GM18520 (cell line): ENCODE measurements around the gene MVP.
"Not testable (repeated sequence)": the region's sequence is repeated elsewhere in the genome, so short reads cannot be mapped to it uniquely, and the experiment has no call there.

Experiments
- ATAC-seq: cut with Tn5 transposase; IDR thresholded peaks from one replicate; pipeline ENCODE4 v1.9.1; 2021; ENCODE audit not compliant: unreplicated experiment

The MVP gene

DNA sequence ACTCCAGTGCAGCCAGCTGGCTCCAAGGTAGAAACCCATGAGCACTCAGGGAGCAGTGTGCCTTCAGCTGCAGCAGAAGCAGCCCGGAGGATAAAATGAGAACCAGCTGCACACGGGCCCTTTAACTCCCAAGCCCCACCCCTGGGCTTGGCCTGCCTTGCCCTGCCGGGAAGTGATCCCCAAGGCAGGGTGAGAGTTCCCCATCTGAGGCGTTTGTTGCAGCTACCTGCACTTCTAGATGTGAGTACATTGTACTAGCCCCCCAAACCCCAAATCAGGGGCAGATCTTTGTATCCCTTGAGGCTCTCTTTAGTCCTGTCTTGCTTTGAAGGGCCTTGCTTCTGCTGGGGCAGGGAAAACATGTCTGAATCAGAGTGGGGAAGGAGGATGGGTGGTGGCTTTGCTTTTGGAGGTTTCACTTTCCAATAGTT is at the start of gene MVP:
Gene MVP (plus strand): TSS at position 192 of the 431 bp plus-strand sequence. CDS start 10,088 bp downstream, outside the sequence.
- no peak for ATAC-seq

DNA sequence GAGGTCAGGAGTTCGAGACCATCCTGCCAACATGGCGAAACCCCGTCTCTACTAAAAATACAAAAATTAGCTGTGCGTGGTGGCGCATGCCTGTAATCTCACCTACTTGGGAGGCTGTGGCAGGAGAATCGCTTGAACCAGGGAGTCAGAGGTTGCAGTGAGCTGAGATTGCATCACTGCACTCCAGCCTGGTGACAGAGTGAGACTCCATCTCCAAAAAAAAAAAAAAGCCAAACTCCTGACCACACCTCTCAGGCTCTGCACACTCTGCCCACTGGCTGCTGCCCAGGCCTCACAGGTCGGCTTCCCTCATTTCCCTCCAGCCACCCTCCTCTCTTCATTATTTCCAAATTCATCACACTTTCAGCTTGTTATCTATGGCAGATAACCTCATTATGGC is 47.9 kb upstream of the MVP start:
- ATAC-seq, result not testable (repeated sequence)

DNA sequence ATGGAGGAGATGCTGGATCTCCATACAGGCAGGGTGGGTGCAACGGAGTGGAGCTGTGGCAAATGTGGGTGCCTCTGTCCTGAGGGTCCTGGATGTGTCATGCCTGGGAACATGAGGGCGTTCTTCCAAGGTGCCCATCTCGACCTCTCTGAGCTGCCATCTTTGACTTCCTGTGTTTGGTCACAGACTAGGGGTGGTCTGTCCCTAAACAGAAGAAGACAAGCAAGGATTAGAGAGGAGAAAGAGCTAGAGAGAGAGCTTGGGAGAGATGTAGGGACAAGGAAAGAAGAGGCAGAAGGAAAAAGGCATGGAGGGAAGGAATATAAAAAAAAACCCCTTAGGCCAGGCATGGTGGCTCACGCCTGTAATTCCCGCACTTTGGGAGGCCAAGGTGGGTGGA is 45.5 kb upstream of the MVP start:
- no peak for ATAC-seq

DNA sequence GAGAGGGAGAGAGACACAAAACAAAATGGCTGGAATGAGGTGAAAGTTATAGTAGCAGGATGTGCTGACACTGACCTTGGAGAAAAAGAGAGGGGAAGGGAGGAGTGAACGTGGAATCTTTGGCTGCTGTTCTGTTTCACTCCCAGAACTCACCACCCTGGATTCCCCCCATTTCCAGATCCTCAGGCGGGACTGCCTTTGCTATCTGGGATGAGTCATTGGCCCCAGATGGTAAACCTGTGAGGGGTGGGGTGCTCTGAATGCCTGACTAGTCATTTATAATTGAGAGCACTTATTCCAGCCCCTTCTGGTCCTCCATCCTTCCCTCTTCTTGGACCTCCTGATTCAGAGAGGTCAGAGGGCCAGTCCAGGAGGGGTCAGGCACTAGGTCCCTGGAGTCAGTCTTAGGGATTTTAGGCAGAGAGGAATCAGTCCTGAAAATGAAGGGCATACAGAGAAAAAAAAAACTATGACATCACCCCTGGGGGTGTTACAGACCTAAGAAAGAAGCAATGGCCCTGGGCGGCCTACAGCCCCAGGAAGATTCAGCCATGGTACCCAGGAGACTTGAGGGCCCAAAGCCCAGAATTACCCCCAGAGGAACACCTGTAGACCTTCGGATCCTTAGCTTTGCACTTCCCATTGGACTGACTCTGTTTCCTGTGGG is 44.4 kb upstream of the MVP start:
- no peak for ATAC-seq

DNA sequence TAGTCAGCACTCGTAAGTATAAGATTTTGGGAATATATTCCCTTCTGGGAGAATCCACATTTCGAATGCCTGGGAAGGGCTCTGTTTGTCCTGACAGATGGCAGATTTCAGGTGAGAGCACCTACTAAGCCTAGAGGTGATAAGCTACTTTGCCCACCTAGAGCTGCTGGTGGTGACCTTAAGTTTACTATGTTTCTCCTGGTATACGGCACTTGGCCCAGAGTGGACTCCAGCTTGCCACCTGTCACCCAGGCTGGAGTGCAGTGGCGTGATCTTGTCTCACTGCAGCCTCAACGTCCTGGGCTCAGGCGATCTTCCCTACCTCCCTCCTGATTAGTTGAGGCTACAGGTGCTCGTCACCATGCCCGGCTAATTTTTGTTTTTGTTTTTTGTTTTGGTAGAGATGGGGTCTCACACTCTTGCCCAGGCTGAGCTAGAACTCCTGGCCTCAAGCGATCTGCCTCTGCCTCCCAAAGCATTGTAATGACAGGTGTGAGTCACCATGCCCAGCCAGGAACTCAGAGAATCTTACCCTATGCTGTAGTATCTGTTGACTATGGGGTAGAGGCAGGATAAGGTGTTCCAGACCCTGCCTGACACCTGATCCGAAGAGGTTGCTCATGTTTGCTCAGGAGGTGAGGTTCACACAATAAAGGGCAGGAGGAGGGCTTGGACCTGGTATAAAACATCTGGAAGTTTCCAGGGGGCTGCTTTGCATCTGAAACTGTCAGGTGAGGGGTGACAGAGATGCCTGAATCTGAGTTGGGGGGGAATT is 42.5 kb upstream of the MVP start, which contains the start of gene ZG16:
Gene ZG16 (plus strand): TSS at position 681 of the 775 bp plus-strand sequence. CDS start 1,011 bp downstream, outside the sequence.
- ATAC-seq, result no peak

DNA sequence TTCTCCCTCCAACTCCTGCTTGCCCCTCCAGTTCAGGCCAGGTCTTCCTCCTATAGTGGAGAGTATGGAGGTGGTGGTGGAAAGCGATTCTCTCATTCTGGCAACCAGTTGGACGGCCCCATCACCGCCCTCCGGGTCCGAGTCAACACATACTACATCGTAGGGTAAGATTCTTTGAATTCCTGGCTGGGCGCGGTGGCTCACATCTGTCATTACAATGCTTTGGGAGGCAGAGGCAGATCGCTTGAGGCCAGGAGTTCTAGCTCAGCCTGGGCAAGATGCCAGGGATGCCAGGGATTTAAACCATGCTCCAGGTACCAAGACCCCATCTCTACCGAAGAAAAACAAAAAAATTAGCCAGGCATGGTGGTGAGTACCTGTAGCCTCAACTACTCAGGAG is 40.8 kb upstream of the MVP start:
- ATAC-seq, result no peak

DNA sequence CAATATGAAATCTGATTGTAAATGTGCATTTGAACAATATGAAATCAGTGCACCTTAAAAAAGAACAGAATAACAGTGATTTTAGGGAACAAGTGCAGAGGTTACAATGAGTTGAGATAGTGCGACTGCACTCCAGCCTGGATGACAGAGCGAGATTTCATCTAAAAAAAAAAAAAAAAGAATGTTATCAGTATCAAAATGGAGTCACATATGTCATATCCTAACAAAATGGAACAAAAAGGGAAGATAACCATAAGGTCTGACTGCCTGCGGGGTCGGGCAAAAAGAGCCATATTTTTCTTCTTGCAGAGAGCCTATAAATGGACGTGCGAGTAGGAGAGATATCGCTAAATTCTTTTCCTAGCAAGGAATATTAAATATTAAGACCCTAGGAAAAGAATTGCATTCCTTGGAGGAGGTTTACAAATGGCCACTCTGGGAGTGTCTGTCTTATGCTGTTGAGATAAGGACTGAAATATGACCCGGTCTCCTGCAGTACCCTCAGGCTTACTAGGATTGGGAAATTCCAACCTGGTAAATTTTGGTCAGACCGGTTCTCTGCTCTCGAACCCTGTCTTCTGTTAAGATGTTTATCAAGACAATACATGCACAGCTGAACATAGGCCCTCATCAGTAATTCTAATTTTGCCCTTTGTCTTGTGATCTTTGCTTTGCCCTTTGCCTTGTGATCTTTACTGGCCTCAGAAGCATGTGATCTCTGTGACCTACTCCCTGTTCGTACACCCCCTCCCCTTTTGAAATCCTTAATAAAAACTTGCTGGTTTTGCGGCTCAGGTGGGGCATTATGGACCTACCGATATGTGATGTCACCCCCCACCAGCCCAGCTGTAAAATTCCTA is 36.9 kb upstream of the MVP start:
- ATAC-seq, result not testable (repeated sequence)

DNA sequence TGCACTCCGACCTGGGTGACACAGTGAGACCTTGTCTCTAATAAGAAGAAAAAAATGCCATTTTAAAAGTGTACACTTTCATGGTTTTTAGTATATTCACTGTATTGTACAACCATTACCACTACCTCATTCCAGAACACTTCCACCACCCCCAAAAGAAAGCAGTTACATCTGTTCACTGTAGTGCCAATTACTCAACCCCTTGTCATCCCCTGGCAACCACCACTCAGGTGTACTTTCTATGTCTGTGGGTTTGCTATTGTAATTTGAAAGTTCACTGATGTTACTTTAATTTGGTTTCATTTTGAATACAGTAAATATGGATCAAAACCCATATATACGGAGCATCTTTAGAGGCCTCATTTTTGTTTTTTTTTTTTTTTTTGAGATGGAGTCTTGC is 36.1 kb upstream of the MVP start:
- no peak for ATAC-seq

DNA sequence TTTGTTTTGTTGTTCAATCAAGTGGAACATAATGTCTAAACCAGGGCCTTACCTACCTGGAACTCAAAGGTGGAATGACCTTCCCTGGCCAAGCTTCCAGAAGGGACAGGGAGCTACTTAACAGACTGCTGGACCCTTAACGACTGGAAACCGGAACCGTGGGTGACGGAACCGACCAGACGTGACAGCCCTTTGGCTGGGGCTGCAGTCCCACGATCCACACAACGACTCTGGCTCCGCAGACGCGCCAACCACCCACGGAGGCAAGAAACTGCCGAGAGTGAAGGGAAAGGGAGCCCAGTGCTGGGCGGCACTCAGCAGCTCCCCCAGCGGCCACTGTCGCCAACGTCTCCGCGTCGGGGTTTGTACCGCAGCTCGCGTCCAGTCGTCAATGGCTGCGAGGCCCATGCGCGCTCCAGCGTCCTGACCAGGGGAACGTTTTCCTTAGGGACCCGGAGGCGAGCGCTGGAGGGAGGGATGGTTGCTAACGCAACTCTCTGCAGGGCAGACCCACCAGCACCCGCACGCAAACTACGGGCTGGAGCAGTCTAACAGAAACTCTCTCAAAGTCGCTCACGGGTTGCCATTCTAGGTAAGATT is 35.3 kb upstream of the MVP start:
- ATAC-seq, result no peak

DNA sequence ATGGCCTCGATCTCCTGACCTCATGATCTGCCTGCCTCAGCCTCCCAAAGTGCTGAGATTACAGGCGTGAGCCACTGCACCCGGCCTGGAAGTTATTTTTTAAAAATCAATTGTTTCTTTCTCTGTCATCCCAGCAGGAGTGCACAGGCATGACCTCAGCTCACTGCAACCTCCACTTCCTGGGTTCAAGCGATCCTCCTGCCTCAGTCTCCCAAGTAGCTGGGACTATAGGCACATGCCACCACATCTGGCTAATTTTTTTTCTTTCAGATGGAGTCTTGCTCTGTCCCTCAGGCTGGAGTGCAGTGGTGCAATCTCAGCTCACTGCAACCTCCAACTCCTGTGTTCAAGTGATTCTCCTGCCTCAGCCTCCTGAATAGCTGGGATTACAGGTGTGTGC is 33.1 kb upstream of the MVP start:
- ATAC-seq, result not testable (repeated sequence)

DNA sequence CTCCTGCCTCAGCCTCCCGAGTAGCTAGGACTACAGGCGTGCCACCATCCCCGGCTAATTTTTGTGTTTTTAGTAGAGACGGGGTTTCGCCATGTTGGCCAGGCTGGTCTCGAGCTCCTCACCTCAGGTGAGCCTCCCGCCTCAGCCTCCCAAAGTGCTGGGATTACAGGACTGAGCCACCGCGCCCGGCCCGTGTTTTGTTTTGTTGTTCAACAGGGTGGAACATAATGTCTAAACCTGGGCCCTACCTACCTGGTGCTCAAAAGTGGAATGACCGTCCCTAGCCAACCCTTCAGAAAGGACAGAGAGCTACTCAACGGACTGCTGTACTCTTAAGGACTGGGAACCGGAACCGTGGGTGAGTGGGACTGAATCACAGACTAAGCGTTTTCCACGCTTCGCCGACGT is 30.5 kb upstream of the MVP start:
- ATAC-seq, result no peak

DNA sequence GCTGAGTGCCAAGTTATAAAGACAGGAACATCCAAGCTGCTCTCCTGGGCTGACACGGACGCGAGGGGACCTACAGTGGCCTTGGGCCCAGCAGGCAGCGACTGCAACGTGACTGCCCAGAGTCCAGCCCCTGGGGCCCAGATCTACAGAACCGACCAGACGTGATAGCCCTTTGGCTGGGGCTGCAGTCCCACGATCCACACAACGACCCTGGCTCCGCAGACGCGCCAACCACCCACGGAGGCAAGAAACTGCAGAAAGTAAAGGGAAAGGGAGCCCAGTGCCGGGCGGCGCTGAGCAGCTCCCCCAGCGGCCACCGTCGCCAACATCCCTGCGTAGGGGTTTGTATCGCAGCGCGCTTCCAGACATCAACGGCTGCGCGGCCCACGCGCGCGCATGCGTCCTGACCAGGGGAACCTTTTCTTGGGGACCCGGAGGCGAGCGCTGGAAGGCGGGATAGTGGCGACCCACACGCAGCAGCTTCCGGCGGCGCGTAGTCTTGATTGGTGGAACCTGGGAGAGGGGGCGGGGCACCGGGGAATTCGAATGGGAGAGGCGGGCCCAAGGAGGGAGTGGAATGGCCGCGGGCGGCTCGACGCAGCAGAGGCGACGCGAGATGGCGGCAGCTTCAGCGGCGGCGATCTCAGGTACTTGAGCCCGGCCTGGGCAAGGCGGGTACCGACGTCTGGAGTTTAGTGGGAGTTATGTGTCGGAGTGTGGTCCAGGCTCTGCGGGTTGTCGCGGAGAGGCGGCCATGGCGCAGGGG is 29.9 kb upstream of the MVP start, which contains the start of gene KIF22:
Gene KIF22 (plus strand): TSS at position 569 of the 766 bp plus-strand sequence. CDS start 9 bp downstream, at position 578.
- ATAC-seq, result peak; percentile 93

DNA sequence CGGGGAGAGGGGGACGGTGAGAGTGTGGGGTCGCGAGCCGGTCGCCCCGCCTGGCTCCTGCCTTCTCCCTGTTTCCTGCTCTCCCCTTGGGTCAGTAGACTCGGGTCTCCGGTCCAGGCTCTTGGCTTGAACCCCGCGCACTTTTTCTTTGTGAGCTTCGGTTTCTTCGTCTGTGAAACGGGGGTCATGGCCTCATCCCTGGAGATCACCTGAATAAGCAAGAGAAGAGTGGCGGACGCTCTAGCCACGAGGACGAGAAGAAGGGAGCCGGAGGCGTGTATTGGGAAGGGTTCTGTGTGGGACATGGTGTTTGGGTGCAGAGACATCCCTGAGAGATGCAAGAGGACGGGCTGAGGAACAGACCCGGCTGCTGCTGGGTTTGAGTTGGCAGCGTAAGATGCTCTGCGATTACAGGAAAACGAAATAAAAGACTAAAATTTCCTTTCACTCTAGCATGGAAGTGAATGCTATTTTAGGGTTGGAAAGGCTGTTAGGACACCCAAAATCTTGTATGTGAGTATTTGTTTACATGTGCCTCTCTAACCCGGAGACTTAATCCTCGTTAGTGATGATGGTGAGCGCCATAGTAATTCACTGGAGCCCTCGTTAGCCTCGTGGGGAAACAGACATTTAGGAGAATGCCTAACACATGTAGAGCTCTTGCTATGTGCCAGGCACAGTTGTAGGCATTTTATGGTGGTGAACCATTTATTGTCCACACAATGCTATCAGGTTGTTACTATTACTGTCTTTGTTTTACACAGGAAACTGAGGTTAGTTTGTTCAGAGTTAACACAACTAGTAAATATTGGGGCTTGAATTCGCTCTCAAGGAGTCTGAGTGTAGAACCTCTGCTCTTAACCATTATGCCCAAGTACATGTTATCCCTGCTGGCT is 29.1 kb upstream of the MVP start:
- ATAC-seq, result peak; percentile 3

DNA sequence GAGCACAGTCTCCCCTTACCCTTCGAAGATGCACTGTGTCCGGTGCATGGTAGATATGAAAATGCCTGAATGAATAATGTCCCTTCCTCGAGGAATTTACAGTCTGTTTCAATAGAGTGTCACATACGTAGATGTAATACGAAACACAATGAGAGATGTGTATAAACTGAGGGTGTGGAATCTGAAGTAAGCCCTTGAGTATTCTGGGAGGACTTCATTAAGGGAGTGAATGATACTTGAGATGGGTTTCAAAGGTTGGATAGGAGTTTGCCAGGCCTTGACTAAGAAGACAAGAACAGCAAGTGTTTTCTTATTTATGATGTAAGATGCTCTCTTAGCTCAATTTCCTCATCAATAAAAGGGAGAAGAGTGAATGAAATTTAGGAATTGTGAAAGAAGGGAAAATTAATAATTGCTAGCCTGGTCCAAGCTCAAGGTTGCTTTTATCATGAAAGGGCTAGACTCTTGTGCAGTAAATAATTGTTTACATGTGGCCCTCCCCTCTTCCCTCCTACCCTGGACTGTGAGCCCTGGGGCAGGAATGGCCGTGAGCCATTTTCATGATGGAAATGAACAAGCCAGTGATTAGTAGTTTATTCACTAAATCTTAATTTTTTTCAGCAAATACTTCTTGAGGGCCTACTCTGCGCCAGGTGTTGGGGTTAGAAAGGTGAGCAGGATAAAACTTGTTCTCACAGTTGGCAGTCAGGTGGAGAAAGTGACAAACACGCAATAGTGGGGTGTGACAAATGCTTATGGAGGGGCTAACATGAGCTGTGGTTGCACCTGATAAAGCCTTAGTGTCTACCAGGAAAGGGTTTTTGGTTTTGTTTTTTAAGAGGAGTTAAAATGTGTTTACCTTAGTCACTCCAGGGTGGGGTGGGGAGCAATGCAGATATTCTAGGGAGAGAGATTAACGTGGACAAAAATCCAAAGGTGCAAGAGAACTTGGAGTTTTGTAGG is 28.1 kb upstream of the MVP start:
- ATAC-seq, result no peak

DNA sequence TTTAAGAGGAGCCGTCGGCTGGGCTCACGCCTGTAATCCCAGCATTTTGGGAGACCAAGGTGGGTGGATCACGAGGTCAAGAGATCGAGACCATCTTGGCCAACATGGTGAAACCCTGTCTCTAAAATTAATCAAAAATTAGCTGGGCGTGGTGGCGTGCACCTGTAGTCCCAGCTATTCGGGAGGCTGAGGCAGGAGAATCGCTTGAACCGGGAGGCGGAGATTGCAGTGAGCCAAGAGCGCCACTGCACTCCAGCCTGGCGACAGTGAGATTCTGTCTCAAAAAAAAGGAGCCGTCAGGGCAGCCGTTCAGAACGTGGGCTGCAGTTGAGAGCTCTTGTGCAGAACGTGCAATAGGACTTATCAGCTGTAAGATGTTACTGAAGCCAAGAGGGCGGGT is 27.1 kb upstream of the MVP start:
- ATAC-seq, result not testable (repeated sequence)

DNA sequence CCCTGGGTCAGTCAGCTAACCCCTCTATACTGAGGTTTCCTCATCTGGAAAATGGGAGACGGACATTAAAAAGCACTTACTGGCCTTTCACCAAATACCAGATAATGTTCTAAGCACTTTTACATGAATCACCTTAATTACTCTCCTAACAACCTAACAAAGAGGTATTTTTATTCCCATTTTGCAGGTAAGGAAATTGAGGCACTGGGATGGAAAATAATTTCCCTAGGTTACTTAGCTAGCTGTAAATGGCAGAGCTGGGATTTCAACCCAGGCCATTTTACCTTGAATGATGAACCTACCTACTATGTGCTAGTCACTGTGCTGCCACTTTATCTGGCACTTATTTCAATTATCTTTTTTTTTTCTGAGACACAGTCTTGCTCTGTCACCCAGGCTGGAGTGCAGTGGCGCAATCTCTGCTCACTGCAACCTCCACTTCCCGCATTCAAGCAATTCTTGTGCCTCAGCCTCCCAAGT is 26.0 kb upstream of the MVP start:
- ATAC-seq, result no peak

DNA sequence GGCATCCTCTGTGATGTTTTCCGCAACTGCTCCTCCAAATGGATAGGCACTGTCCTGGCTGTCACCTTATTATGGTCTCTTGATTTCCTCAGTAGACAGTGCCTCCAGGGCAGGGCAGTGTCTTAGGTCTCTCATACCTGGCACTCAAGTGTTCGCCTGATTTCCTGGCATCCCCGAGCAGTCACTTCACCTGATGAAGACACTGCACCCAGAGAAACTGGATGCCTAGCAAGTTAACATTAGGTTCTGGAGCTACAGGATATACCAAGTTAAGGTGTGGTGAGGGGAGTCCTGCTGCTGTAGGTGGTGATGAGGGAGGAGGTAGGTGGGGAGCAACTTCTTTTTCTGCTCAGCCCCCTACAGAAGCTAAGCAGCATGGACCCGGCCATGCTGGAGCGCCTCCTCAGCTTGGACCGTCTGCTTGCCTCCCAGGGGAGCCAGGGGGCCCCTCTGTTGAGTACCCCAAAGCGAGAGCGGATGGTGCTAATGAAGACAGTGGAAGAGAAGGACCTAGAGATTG is 17.8 kb upstream of the MVP start:
- ATAC-seq, result no peak

DNA sequence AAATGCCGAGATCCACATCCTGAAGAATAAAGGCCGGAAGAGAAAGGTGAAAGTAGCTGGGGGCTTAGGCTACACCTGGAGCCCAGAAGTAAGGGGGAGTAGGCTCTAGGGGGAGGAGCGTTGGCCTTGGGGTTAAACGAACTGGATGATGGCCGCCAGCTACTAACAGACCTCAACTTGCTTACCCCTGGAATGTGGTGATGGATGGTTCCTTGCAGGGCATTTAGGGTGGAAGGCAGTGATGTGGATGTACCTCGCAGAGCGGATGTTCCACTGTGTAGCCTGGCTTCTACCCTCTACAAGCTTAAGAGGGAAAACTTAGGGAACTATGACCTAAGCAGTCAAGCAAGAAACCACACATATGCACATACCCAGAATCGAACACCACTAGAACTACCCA is 16.2 kb upstream of the MVP start:
- no peak for ATAC-seq
